ENCODE measurements around the gene CFAP141.
"Not testable (repeated sequence)": the region's sequence is repeated elsewhere in the genome, so short reads cannot be mapped to it uniquely, and the experiment has no call there.

Gene CFAP141

GRCh38 chr1:154208677-154209388 lies 2.7 kb upstream of the CFAP141 start:
- no peak for DNase-seq (ENCODE audit: low spot score)

DNA sequence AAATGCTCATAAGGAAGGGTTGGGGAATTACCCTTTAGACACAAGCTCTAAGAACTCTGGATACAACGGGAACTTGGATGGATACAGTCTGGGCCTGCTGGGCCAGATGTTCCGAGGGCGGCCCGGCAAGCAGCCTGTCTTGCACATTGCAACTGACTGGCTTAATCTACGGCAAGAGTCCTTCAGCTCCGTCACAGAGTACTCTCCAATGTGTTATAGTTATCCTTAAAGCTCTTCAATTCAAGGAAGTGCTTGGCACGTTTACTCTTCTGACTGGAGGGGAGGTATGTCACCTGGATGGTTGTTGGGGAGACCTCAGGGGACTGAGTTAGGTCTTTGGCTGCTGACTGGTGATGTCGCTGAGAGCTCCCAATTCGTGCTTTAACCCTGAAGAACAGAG lies 1.1 kb upstream of the CFAP141 start:
- DNase-seq (ENCODE audit: low spot score) = no peak

GRCh38 chr1:154205778-154206177 lies 355 bp downstream of the CFAP141 start:
- not testable (repeated sequence) for DNase-seq (ENCODE audit: low spot score)

GRCh38 chr1:154199563-154199879 lies 6.6 kb downstream of the CFAP141 start:
- no peak for DNase-seq (ENCODE audit: low spot score)

DNA sequence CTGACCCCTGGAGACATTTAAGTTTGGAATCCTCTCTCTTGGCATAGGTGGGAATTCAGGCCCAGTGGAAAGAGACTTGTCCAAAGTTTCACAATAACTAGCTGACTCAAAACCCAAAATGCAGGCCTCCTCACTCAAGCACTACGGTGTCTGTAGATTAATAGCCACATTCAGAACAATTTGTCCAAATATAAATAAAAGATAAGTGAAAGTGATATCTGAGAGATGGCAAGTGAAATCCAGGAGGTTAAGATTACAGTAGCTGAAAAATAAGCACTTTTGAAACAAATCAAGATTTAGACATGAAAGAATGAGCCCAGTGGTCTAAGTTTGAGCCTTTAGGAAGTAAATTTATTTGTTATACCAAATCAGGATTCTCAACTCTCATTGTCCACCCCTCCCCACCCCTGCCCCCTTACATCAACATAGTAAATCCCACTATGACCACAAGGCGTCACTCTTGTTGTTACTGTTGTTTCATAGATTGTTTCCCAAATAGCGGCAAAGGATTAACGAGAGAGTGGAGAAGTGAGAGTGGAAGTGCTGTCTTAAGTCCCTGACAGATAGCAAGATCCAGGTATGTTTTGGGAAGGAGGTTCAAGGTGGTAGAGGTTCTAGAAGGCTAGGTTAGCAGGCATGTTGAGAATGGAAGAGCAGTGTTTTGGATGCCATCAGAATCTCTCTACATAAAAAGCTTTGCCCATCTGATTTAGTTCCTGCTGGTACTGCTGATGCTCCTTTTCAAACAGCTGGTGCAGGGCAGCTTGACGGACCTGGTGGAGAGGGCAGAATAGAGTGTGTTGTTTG lies 7.2 kb downstream of the CFAP141 start:
- peak; percentile 52 for DNase-seq (ENCODE audit: low spot score)

DNA sequence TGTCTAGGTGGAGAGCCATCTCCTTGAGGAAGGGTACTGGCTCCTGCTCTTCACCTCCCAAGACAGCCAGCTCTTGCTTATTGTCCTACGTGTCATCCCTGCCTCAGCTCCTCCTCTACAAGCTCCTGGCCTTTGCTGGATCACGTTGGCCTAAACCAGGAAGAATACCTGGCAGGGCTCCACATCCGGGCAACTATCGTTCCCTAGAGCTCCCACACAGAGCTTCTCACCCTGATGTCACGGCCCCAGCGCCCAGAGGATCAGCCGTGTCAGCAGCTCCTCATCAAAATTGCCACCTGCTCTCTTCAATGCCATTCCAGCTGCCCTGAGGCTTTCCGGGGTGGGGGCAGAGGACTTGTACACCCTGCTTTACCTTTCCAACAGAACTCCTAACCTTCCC lies 12.3 kb downstream of the CFAP141 start:
- no peak for DNase-seq (ENCODE audit: low spot score)

DNA sequence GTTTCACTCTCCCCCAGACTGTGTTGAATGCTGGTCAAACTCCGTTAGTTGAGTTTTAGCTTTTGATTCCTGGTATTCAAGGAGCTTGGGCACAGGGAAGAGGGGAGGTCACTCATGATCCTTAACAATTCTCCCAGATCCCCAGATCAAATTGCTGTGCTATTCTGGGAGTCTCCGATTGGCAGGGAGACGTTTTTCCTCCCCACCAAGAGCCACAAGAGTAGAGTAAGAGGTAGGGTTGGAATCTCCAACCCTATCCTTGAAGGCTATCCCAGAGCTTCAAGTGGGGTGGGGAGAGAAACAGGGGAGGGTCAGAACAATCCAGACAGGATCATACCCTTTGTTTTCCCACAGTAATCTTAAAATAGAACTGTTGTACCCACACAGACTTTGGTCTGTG lies 13.7 kb downstream of the CFAP141 start:
- no peak for DNase-seq (ENCODE audit: low spot score)

- DNase-seq (ENCODE audit: low spot score) = no peak
Measured at GRCh38 chr1:154191990-154192461, 14.1 kb downstream of the CFAP141 start, which contains the start of gene TPM3. Gene TPM3 (minus strand): TSS chr1:154192100. CDS start chr1:154192018, 82 bp downstream.

- DNase-seq (ENCODE audit: low spot score) = no peak
Measured at GRCh38 chr1:154190550-154190949, 15.6 kb downstream of the CFAP141 start.

- DNase-seq (ENCODE audit: low spot score) = no peak
Measured at GRCh38 chr1:154186852-154187501, 19.2 kb downstream of the CFAP141 start.

GRCh38 chr1:154186177-154186576 lies 20.0 kb downstream of the CFAP141 start:
- peak; percentile 55 for DNase-seq (ENCODE audit: low spot score)

DNA sequence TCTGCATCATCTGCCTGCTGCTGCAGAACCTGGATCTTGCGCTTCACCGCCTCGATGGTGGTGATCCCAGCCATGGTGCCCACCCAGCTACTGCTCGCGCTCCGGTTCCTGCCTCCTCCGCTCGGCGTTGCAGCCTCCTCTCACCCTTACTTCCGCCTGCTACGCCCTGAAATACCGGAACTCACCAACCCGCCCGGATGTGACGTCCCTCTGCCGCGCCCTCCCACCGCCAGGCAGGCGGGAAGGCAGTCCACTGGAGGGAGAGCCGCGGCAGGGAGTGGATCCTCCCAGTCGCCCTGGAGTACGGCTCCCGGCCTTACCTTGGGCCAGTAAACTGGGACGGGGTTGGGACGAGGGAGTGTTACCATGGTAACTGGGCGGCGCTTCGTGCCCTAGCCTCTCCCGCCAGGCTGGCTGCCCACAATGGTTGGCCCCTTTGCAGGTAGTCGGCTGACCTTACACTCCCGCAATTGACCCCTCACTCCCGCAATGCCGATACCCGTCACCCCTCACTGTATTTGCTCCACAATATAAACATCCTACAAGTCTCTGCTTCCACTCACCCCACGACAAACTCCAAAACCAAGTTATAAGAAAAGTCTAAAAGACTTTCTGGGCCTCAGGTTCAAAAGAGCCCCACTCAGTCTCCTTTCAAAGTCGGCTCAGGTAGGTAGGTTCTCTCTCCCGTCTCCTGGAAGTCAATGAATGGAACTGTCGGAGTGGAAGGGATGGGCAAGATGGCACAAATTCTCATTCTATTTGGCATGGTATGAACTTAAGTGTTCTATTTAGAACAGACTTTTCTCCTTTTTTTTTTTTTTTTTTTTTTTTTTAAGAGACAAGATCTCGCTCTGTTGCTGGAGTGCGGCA lies 22.9 kb downstream of the CFAP141 start:
- peak; percentile 95 for DNase-seq (ENCODE audit: low spot score)

DNA sequence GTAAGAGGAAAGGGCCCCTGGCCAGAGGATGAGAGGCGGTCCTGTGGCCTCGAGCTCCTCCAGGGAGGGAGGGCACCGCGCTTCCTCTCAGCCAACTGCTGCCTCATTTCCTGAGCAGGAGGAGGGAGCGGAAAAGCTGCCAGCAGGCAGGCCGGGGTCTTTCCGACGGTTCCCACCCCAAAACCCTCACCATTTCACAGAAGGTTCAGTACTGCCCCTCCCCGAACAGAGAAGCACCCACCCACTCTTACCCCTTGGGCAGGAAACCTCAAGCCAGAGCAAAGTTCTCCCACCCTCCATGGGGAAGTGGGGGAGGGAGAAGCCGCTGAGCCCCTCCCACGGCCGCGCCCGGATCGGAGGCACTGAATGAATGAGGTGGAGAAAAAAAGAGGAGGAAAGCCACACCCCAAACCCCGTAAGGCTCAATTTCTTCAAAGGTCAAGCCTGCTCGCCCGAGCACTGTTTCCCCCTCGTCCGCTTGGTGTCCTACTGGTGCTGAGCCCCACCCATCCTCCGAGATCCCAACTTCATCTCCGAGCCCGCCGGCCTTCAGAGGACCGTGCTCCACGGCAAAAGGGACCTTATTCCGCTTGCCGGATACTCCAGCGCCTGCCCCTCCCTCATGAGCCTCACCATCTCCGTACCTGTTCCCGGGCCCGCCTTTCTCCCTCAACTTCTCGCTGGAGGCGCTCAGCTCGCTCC lies 23.6 kb downstream of the CFAP141 start:
- DNase-seq (ENCODE audit: low spot score) = no peak

DNA sequence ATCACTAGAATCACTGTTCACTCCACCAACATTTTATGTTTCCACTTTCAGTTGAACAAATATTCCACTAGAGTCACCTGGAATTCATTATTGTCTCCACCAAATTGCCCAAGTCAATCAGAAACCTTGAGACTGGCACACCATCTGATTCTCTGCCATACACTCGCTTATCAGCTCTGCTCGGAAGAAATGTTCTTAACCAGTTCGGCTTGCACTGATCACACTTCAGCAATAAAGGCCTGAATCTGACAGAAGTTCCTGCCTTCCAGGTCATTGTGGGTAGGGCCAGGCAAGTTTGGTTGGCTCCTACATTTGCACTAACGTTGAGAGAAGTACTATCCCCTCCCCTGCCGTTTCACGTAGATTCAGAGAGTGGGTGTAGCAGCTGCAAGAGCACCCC lies 24.2 kb downstream of the CFAP141 start:
- DNase-seq (ENCODE audit: low spot score) = no peak

DNA sequence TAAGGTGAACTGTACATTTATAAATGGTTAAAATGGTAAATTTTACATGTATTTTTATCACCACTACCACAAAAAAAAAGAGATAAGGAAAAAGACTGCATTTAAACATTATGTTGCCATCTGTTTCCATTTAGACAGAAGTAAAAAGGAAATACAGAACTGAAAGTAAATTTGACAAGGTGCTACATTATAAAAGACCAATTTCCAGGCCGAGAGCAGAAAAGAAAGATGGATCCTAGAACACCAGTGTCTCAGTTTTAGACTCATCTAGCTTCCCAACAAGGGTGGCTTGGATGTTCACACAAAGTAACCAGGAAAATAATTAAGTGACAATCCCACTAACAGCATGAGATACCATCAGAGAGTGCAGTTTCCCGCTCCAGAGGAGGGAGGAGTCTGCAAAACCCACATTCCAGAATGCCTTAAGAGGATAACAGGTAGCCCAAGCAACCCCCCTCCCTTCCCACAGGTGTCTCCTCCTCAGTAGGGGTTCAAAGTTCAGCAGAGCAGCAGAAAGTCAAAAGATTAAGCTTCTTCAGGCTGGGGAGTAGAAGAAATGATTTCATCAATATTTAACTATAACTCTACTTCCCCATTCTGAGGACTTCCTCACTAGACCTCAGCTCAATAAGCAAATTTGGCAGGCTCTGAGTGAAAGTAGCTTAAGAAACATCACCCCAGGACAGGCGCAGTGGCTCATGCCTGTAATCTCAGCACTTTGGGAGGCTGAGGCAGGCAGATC lies 26.0 kb downstream of the CFAP141 start:
- DNase-seq (ENCODE audit: low spot score) = no peak

- DNase-seq (ENCODE audit: low spot score) = no peak
Measured at GRCh38 chr1:154178911-154179811, 27.0 kb downstream of the CFAP141 start.

DNA sequence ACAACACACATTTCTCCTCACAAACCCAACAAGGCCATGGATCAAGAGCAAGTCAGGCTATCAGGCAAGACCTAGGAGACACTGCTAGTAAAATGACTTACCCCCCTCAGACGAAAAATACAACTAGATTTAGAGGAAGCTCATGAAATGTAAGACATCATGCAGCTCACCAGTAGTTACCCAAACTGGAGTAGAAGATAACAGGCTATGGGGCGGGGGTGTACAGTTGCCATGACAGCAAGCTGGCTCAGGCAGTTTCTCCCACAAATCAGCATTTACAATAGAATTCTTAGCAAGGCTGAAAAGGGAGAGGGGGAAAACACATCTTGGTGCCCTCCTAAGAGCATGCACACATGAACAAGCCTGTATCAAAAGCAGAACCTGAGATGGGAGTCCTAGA lies 28.1 kb downstream of the CFAP141 start:
- DNase-seq (ENCODE audit: low spot score) = no peak

- no peak for DNase-seq (ENCODE audit: low spot score)
Measured at GRCh38 chr1:154176337-154176736, 29.8 kb downstream of the CFAP141 start.

- DNase-seq (ENCODE audit: low spot score) = no peak
Measured at GRCh38 chr1:154174654-154175053, 31.5 kb downstream of the CFAP141 start.

DNA sequence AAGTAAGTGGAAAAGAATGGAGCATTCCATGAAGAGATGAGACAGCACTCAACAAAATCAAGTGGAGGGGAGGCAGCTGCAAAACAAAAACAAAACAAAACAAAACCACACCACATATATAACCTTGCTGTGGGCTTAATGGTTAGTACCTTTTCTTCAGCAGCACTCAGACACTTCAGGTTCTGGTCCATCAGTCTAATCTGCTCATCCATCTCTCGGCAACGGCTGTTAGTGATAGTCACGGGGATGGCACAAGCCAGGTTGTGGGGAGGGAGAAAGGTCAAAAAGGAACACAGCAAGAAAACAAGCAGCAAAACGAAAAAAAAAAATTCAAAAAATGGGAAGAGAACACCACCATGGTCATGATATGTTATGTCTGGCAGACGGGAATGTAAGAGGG lies 34.3 kb downstream of the CFAP141 start:
- no peak for DNase-seq (ENCODE audit: low spot score)

All from HuH-7.5 (cell line).